Bronchial epithelial cell (primary cell): ENCODE measurements around the gene ORAI1. TPM values are rescaled to one million over a fixed set of nuclear protein-coding genes. Genes with fewer than 3 reads are reported as not detected.
"Not testable (repeated sequence)": the region's sequence is repeated elsewhere in the genome, so short reads cannot be mapped to it uniquely, and the experiment has no call there.

Source experiments
- DNase-seq: peaks from one replicate; pipeline ENCODE4 v3.0.0-alpha.2; 2010; ENCODE audit warnings: low read depth
- FAIRE-seq: peaks from 2 replicates; lab custom pipeline; 2011; peaks lifted over from hg19 to GRCh38; lab: Jason Lieb, UNC
- H3K27me3 ChIP-seq: 2 replicates; pipeline ENCODE4 v1.5.1; 2011; ENCODE audit warnings: low read length; ENCODE audit not compliant: control insufficient read depth, insufficient read depth
- H3K36me3 ChIP-seq: 2 replicates; pipeline ENCODE4 v1.5.1; 2011; ENCODE audit warnings: low read length; ENCODE audit not compliant: control insufficient read depth, insufficient read depth
- H3K4me3 ChIP-seq: 2 replicates; pipeline ENCODE4 v1.5.1; 2011; ENCODE audit warnings: mild to moderate bottlenecking, low read depth, low read length, control low read depth
- total RNA-seq: library from RNA; depleted of rRNA; stranded (reverse); fragments of >200 nt; gene quantifications from 2 replicates; pipeline ENCODE4 v1.2.1, GENCODE V29; 2014
- TF ChIP-seq, protein P1 (sequence below): IDR thresholded peaks from 2 replicates; pipeline ENCODE4 v1.5.1; 2011; ENCODE audit warnings: mild to moderate bottlenecking, moderate library complexity, low read length, control low read depth, inconsistent platforms; ENCODE audit not compliant: insufficient read depth, severe bottlenecking

ORAI1 gene
- total RNA-seq, 1 donor from 2014 or later: 8.7 TPM

DNA sequence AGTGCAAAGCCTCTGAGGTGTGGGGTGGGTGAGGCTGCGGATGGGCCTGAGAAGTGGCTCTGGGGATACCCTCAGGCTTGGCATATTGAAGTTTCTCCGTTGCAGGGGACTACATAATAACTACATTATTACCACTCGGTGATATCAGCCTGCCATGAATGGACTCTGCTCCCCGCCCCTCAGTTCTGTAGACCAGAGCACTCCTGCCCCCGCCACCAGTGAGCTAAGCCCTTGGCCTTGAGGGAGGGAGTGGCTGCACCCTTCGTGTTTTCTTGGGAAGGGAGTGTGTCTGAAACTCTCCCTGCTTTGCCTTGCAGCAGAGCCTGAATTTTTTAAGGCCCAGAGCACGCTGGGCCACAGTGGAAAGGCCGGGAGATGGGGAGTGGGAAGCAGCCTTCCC, 1.7 kb downstream of the ORAI1 start:
- FAIRE-seq (no peak), DNase-seq (no peak)
- Histone ChIP-seq H3K27me3 (no peaks in the 10 kb centered on the region), H3K4me3 (no peak overlapping the region), H3K36me3 (no peaks in the 10 kb centered on the region)
- TF ChIP-seq, protein P1, sequence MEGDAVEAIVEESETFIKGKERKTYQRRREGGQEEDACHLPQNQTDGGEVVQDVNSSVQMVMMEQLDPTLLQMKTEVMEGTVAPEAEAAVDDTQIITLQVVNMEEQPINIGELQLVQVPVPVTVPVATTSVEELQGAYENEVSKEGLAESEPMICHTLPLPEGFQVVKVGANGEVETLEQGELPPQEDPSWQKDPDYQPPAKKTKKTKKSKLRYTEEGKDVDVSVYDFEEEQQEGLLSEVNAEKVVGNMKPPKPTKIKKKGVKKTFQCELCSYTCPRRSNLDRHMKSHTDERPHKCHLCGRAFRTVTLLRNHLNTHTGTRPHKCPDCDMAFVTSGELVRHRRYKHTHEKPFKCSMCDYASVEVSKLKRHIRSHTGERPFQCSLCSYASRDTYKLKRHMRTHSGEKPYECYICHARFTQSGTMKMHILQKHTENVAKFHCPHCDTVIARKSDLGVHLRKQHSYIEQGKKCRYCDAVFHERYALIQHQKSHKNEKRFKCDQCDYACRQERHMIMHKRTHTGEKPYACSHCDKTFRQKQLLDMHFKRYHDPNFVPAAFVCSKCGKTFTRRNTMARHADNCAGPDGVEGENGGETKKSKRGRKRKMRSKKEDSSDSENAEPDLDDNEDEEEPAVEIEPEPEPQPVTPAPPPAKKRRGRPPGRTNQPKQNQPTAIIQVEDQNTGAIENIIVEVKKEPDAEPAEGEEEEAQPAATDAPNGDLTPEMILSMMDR: no peak

DNA sequence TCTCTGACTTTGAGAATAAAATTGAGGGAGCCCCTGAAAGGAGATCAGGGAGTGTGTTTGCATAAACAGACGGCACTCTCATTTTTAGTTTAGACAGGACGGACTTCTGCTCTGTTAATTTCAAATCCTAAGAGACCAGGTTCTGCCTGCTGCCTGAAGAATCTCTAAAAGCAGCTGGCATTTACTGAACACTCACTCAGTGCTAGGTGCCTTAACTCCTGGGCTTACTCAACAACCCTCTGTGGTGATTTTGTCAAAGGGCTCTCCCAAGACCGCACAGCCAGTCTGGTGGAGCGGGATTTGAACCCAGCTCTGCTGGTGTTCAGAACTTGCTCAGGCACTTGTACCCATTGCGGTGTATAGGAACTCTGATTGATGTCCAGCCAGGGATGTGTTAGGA, 2.2 kb downstream of the ORAI1 start:
- no peaks in the 10 kb centered on the region for H3K36me3 ChIP-seq
- no peak for FAIRE-seq
- no peak for DNase-seq
- TF ChIP-seq, protein P1: no peak
- no peak overlapping the region for H3K4me3 ChIP-seq
- H3K27me3 ChIP-seq: no peaks in the 10 kb centered on the region

DNA sequence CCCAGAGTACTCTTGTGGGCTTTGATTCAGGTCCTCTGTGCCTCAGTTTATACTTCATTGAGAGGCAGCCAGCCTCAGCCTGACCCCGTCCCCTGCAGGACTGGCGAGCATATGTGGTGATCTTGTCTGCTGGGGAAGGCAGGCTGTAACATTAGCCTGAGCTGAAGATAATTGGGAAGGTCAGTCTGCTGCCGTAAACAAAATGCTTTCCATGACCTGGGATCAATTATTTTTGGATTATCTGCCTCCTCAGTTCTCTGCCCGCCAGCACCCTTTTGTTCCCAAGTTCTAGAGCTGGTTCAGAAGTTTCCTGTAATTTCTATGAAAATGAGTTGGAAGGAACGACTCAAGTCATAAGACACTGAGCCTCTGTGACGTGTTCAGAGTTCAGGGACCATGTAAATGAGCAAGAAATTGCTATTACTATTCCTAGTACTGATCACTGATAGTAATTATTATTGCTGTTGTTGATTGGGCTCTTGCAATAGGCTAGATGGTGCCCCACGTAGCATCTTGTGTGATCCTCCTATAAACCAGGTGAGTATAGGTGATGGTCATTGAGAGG, 4.5 kb downstream of the ORAI1 start:
- Histone ChIP-seq H3K4me3 (no peak overlapping the region), H3K27me3 (no peaks in the 10 kb centered on the region), H3K36me3 (no peaks in the 10 kb centered on the region)
- TF ChIP-seq, protein P1: no peak
- DNase-seq (no peak), FAIRE-seq (no peak)

DNA sequence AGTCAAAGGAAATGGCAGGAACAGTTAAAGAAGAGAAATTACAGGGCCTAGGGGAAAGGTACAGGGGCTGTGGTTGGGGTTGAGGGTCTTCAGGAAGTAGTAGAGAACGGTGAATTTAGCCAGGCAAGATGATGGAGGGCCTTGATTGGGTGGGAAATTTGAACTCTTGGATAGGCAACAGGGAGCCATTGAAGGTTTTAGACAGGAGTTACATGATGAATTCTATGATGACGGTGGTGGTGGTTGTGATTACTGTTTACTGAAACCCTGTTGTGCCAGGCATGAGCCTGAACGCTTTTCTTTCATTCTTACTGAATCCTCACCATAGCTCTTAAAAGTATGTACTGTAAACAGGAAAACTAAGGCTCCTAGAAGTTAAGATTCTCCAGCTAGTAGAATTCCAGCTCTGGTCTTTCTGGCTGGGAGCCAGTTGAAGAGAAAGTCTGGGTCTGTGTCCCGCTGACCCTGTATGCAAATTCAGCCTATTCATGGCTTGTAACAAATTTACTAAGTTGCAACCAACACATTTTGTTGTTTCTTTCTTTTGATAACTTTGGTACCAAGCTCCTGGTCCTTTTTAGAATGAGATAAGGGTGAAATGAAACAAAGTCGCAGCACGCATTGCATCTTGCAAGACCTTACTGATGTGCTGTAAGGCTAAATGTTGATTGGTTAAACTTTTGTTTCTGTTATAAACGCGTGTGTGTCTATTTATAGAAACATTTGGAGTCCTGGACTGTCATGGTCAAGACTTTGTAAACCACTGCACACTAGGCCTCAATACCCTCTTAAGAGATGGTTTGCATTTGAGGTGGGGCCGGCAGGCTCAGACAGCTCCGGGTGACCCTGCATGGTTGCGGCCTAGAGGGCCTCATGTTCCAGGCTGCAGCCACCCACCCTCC, 6.0 kb downstream of the ORAI1 start:
- H3K27me3 ChIP-seq: no peaks in the 10 kb centered on the region
- no peak for DNase-seq
- TF ChIP-seq, protein P1: no peak
- H3K36me3 ChIP-seq: no peaks in the 10 kb centered on the region
- H3K4me3 ChIP-seq: no peak overlapping the region
- FAIRE-seq: no peak

DNA sequence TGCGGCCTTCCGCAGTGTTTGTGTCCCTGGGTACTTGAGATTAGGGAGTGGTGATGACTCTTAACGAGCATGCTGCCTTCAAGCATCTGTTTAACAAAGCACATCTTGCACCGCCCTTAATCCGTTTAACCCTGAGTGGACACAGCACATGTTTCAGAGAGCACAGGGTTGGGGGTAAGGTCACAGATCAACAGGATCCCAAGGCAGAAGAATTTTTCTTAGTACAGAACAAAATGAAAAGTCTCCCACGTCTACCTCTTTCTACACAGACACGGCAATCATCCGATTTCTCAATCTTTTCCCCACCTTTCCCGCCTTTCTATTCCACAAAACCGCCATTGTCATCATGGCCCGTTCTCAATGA, 7.5 kb downstream of the ORAI1 start:
- FAIRE-seq, DNase-seq, H3K27me3 ChIP-seq, H3K4me3 ChIP-seq, H3K36me3 ChIP-seq: not testable (repeated sequence)

DNA sequence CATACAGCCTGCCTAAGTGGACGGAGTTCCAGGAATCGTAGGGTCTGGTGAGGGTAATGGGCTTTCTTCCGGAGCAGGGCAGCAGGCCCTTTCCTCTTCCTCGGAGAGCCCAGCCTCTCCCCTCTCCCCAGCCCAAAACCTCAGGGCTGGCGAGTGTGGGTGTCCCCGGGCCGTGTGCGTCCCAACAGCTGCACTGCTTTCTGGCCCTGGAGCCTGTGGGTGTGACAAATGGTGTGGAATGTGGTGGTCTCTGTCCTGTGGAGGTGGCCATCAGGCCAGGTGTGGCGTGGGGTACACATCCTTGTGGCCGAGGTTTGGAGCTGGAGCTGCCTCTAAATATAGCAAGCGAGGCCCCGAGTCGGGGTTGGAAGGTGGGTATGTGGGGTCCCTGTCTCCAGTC, 8.5 kb downstream of the ORAI1 start:
- Histone ChIP-seq H3K4me3 (no peak overlapping the region), H3K27me3 (no peaks in the 10 kb centered on the region), H3K36me3 (no peaks in the 10 kb centered on the region)
- DNase-seq: no peak
- TF ChIP-seq, protein P1: no peak
- no peak for FAIRE-seq
